Measurements from ENCODE around the gene APCDD1.

Gene APCDD1

GRCh38 chr18:10486362-10486761 is 31.9 kb downstream of the APCDD1 start:
- Histone ChIP-seq H3K4me1 (no peaks in the 10 kb centered on the region), H3K36me3 (ENCODE audit: control insufficient read depth, insufficient read depth, low read length) (no peaks in the 10 kb centered on the region), H3K79me2 (no peaks in the 10 kb centered on the region), H3K27me3 (ENCODE audit: control insufficient read depth, insufficient read depth, low read length) (no peaks in the 10 kb centered on the region), H3K9ac (no peak overlapping the region), H3K4me2 (ENCODE audit: low read length) (no peak overlapping the region), H3K4me3 (ENCODE audit: low read depth, low read length) (no peak overlapping the region), H3K9me3 (ENCODE audit: control insufficient read depth, low read length) (no peaks in the 10 kb centered on the region), H3K27ac (no peak overlapping the region), H2AFZ (no peak overlapping the region)
- TF ChIP-seq CTCF (IDR thresholded peaks at IDR 0.05) = no peak

GRCh38 chr18:10487154-10487553 is 32.7 kb downstream of the APCDD1 start:
- no peak overlapping the region for H3K4me2 ChIP-seq (ENCODE audit: low read length)
- H3K4me1 ChIP-seq = no peaks in the 10 kb centered on the region
- no peak overlapping the region for H3K9ac ChIP-seq
- no peak overlapping the region for H2AFZ ChIP-seq
- H3K9me3 ChIP-seq (ENCODE audit: control insufficient read depth, low read length) = no peaks in the 10 kb centered on the region
- no peaks in the 10 kb centered on the region for H3K79me2 ChIP-seq
- TF ChIP-seq CTCF (IDR thresholded peaks at IDR 0.05) = no peak
- no peak overlapping the region for H3K4me3 ChIP-seq (ENCODE audit: low read depth, low read length)
- H3K27ac ChIP-seq = no peak overlapping the region
- no peaks in the 10 kb centered on the region for H3K36me3 ChIP-seq (ENCODE audit: control insufficient read depth, insufficient read depth, low read length)
- no peaks in the 10 kb centered on the region for H3K27me3 ChIP-seq (ENCODE audit: control insufficient read depth, insufficient read depth, low read length)

- H3K4me1 ChIP-seq = no peaks in the 10 kb centered on the region
- no peak overlapping the region for H3K9ac ChIP-seq
- H3K36me3 ChIP-seq (ENCODE audit: control insufficient read depth, insufficient read depth, low read length) = no peaks in the 10 kb centered on the region
- no peak overlapping the region for H2AFZ ChIP-seq
- H3K27me3 ChIP-seq (ENCODE audit: control insufficient read depth, insufficient read depth, low read length) = no peaks in the 10 kb centered on the region
- no peak for TF ChIP-seq CTCF (IDR thresholded peaks at IDR 0.05)
- H3K27ac ChIP-seq = no peak overlapping the region
- no peak overlapping the region for H3K4me3 ChIP-seq (ENCODE audit: low read depth, low read length)
- H3K9me3 ChIP-seq (ENCODE audit: control insufficient read depth, low read length) = no peaks in the 10 kb centered on the region
- no peak overlapping the region for H3K4me2 ChIP-seq (ENCODE audit: low read length)
- H3K79me2 ChIP-seq = no peaks in the 10 kb centered on the region
These were observed 33.6 kb downstream of the APCDD1 start for GRCh38 chr18:10488017-10488416.

- Histone ChIP-seq H3K36me3 (ENCODE audit: control insufficient read depth, insufficient read depth, low read length) (no peaks in the 10 kb centered on the region), H3K4me2 (ENCODE audit: low read length) (no peak overlapping the region), H3K79me2 (no peaks in the 10 kb centered on the region), H3K9me3 (ENCODE audit: control insufficient read depth, low read length) (no peaks in the 10 kb centered on the region), H3K9ac (no peak overlapping the region), H2AFZ (no peak overlapping the region), H3K4me3 (ENCODE audit: low read depth, low read length) (no peak overlapping the region), H3K27ac (no peak overlapping the region), H3K4me1 (no peaks in the 10 kb centered on the region), H3K27me3 (ENCODE audit: control insufficient read depth, insufficient read depth, low read length) (no peaks in the 10 kb centered on the region)
- no peak for TF ChIP-seq CTCF (IDR thresholded peaks at IDR 0.05)
These were observed 36.1 kb downstream of the APCDD1 start for GRCh38 chr18:10490401-10491165.

GRCh38 chr18:10495936-10496335 is 41.5 kb downstream of the APCDD1 start:
- H3K9ac ChIP-seq = no peak overlapping the region
- no peaks in the 10 kb centered on the region for H3K9me3 ChIP-seq (ENCODE audit: control insufficient read depth, low read length)
- no peak overlapping the region for H3K4me3 ChIP-seq (ENCODE audit: low read depth, low read length)
- TF ChIP-seq CTCF (IDR thresholded peaks at IDR 0.05) = no peak
- H3K4me2 ChIP-seq (ENCODE audit: low read length) = no peak overlapping the region
- H3K4me1 ChIP-seq = no peaks in the 10 kb centered on the region
- H3K79me2 ChIP-seq = no peaks in the 10 kb centered on the region
- H2AFZ ChIP-seq = no peak overlapping the region
- H3K27ac ChIP-seq = no peak overlapping the region
- H3K36me3 ChIP-seq (ENCODE audit: control insufficient read depth, insufficient read depth, low read length) = no peaks in the 10 kb centered on the region
- no peaks in the 10 kb centered on the region for H3K27me3 ChIP-seq (ENCODE audit: control insufficient read depth, insufficient read depth, low read length)
